ENCODE results near the gene ZNF350. TPM values are rescaled to one million over a fixed set of nuclear protein-coding genes. Genes with fewer than 3 reads are reported as not detected.

Gene ZNF350
- total RNA-seq, 1 experiment from 2014 or later: 2.3 TPM

GRCh38 chr19:51944798-51945552, 41.7 kb downstream of the ZNF350 start:
- ChIA-PET CTCF (no interaction called here), RAD21 (ENCODE audit: low non-redundant PET in 1 of 2, low total read pairs in 2 of 2, uncharacterized antibody in 2 of 2, unreplicated experiment in 2 of 2) (no interaction called here), POLR2A (no interaction called here)
- H3K9me3 ChIP-seq (ENCODE audit: control insufficient read depth in 1 of 2, insufficient read depth in 1 of 2, low read depth in 1 of 2, low read length in 2 of 2): peaks cover 25 to 70% of the 10 kb centered on the region in 2 experiments; a peak in 3 of 4 replicates
- intact Hi-C loops (cut with micrococcal nuclease): no loop called here
- no peaks in the 10 kb centered on the region for H4K20me1 ChIP-seq (ENCODE audit: insufficient read depth)
- H2AFZ ChIP-seq (ENCODE audit: low read depth, low read length, poor library complexity, severe bottlenecking): no peak overlapping the region
- no peaks in the 10 kb centered on the region for H3K9me2 ChIP-seq (ENCODE audit: insufficient read depth)
- no peak for DNase-seq (ENCODE audit: low read depth, low spot score)
- H3K79me2 ChIP-seq (ENCODE audit: insufficient read depth, low read length): no peaks in the 10 kb centered on the region
- peaks cover 6 to 19% of the 10 kb centered on the region in 2 experiments; a peak in 3 of 4 replicates for H3K36me3 ChIP-seq (ENCODE audit: control insufficient read depth in 1 of 2, insufficient read depth in 2 of 2, low read length in 2 of 2)
- H3K4me3 ChIP-seq (replicated peaks in 1 of 2; ENCODE audit: low read depth in 1 of 2, low read length in 2 of 2): no peak overlapping the region
- no peaks in the 10 kb centered on the region for H3K27me3 ChIP-seq (ENCODE audit: insufficient read depth, low read length)
- BruUV-seq (replicated peaks): no TSS peak
- H3K4me1 ChIP-seq (ENCODE audit: control insufficient read depth in 1 of 2, insufficient read depth in 2 of 2, low read length in 2 of 2): no peaks in the 10 kb centered on the region
- H3K4me2 ChIP-seq (ENCODE audit: low read length): no peak overlapping the region
- H3K9ac ChIP-seq (ENCODE audit: low read length): no peak overlapping the region
- no peak for ATAC-seq
- TF ChIP-seq, protein P1, sequence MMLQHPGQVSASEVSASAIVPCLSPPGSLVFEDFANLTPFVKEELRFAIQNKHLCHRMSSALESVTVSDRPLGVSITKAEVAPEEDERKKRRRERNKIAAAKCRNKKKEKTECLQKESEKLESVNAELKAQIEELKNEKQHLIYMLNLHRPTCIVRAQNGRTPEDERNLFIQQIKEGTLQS (IDR thresholded peaks at IDR 0.05): no peak
- peak; percentile 73 for TF ChIP-seq ZNF274 (IDR thresholded peaks at IDR 0.05; ENCODE audit: low read depth, low read length)
- no peak overlapping the region for H3K27ac ChIP-seq (ENCODE audit: low read depth, low read length)

DNA sequence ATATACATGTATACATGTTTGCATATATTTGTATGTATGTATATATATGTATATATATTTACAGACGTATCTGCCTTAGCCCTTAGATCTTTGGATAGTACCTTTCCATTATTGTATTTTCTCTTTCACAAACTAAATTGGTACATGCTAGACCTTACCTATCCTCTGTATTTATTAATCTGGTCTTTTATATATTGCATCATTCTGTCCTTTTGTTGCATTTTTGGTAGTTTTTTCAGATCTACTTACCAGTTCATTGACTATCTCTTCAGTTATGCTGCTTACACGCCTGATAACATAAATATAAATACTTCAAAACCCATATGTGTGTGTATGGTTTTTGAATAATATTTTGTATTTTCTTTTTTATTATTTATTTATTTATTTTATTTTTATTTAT, 47.7 kb downstream of the ZNF350 start:
- BruUV-seq (replicated peaks): no TSS peak
- POLR2A ChIA-PET: no interaction called here
- TF ChIP-seq CBX3 (IDR thresholded peaks at IDR 0.05; ENCODE audit: low read depth) (no peak), EGR1 (IDR thresholded peaks at IDR 0.05; ENCODE audit: low read depth) (no peak), RAD21 (IDR thresholded peaks at IDR 0.05; ENCODE audit: low read depth) (no peak), POLR2AphosphoS5 (IDR thresholded peaks at IDR 0.05; ENCODE audit: low read depth, low read length) (no peak), CEBPB (IDR thresholded peaks at IDR 0.05; ENCODE audit: low read depth) (no peak), YY1 (IDR thresholded peaks at IDR 0.05; ENCODE audit: extremely low read depth, insufficient replicate concordance, low read depth, low read length) (no peak), SRF (IDR thresholded peaks at IDR 0.05; ENCODE audit: low read depth) (no peak), FOSL1 (IDR thresholded peaks at IDR 0.05; ENCODE audit: low read depth) (no peak), EZH2phosphoT487 (IDR thresholded peaks at IDR 0.05; ENCODE audit: borderline replicate concordance) (no peak), CTCF (IDR thresholded peaks at IDR 0.05 in 2 of 3, conservative IDR thresholded peaks at IDR 0.05 in 1 of 3; ENCODE audit: borderline replicate concordance in 1 of 3, insufficient read depth in 1 of 3, low read depth in 2 of 3, low read length in 2 of 3) (no peak), ZFX (IDR thresholded peaks at IDR 0.05) (no peak)
- TF ChIP-seq, protein P2, sequence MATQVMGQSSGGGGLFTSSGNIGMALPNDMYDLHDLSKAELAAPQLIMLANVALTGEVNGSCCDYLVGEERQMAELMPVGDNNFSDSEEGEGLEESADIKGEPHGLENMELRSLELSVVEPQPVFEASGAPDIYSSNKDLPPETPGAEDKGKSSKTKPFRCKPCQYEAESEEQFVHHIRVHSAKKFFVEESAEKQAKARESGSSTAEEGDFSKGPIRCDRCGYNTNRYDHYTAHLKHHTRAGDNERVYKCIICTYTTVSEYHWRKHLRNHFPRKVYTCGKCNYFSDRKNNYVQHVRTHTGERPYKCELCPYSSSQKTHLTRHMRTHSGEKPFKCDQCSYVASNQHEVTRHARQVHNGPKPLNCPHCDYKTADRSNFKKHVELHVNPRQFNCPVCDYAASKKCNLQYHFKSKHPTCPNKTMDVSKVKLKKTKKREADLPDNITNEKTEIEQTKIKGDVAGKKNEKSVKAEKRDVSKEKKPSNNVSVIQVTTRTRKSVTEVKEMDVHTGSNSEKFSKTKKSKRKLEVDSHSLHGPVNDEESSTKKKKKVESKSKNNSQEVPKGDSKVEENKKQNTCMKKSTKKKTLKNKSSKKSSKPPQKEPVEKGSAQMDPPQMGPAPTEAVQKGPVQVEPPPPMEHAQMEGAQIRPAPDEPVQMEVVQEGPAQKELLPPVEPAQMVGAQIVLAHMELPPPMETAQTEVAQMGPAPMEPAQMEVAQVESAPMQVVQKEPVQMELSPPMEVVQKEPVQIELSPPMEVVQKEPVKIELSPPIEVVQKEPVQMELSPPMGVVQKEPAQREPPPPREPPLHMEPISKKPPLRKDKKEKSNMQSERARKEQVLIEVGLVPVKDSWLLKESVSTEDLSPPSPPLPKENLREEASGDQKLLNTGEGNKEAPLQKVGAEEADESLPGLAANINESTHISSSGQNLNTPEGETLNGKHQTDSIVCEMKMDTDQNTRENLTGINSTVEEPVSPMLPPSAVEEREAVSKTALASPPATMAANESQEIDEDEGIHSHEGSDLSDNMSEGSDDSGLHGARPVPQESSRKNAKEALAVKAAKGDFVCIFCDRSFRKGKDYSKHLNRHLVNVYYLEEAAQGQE (IDR thresholded peaks at IDR 0.05; ENCODE audit: low read depth): no peak
- TF ChIP-seq, protein P1 (IDR thresholded peaks at IDR 0.05): no peak

More for the DNA sequence above, 47.7 kb downstream of the ZNF350 start:
- H3K9ac ChIP-seq (ENCODE audit: low read length): no peak overlapping the region
- H2AFZ ChIP-seq (ENCODE audit: low read depth, low read length, poor library complexity, severe bottlenecking): no peak overlapping the region
- no peak overlapping the region for H3K4me2 ChIP-seq (ENCODE audit: low read length)
- no peaks in the 10 kb centered on the region for H3K9me2 ChIP-seq (ENCODE audit: insufficient read depth)
- H3K4me3 ChIP-seq (replicated peaks in 1 of 2; ENCODE audit: low read depth in 1 of 2, low read length in 2 of 2): no peak overlapping the region
- intact Hi-C loops (cut with micrococcal nuclease): no loop called here
- H4K20me1 ChIP-seq (ENCODE audit: insufficient read depth): no peaks in the 10 kb centered on the region
- no peak overlapping the region for H3K27ac ChIP-seq (ENCODE audit: low read depth, low read length)
- ChIA-PET CTCF (no interaction called here), RAD21 (ENCODE audit: low non-redundant PET in 1 of 2, low total read pairs in 2 of 2, uncharacterized antibody in 2 of 2, unreplicated experiment in 2 of 2) (no interaction called here)
- ATAC-seq (no peak), DNase-seq (ENCODE audit: low read depth, low spot score) (no peak)
- peaks cover 5 to 37% of the 10 kb centered on the region in 2 experiments; a peak in 3 of 4 replicates for H3K9me3 ChIP-seq (ENCODE audit: control insufficient read depth in 1 of 2, insufficient read depth in 1 of 2, low read depth in 1 of 2, low read length in 2 of 2)
- H3K36me3 ChIP-seq (ENCODE audit: control insufficient read depth in 1 of 2, insufficient read depth in 2 of 2, low read length in 2 of 2): peaks cover 4% of the 10 kb centered on the region in 2 experiments; a peak in 2 of 4 replicates
- H3K79me2 ChIP-seq (ENCODE audit: insufficient read depth, low read length): no peaks in the 10 kb centered on the region
- H3K27me3 ChIP-seq (ENCODE audit: insufficient read depth, low read length): no peaks in the 10 kb centered on the region
- H3K4me1 ChIP-seq (ENCODE audit: control insufficient read depth in 1 of 2, insufficient read depth in 2 of 2, low read length in 2 of 2): no peaks in the 10 kb centered on the region

Data from HCT116 (cell line).